Naive thymus-derived CD4-positive, alpha-beta T cell (primary cell): ENCODE results near the gene WFDC11. TPM values are rescaled to one million over a fixed set of nuclear protein-coding genes. Genes with fewer than 3 reads are reported as not detected.
"Not testable (repeated sequence)": the region's sequence is repeated elsewhere in the genome, so short reads cannot be mapped to it uniquely, and the experiment has no call there.

Experiments
- ATAC-seq: fragments of 150-1000 bp; cut with Tn5 transposase; 2 replicates; pipeline ENCODE4 v1.10.0; 2021; ENCODE audit warnings: mild to moderate bottlenecking, moderate library complexity
- CTCF ChIA-PET: fragments of 350-600 bp; sonication (Branson Sonifier 250); formaldehyde crosslinking; loops from one replicate; lab custom pipeline; 2021; ENCODE audit warnings: antibody characterized with exemption; lab: Charles Lee
- POLR2A ChIA-PET: fragments of 350-600 bp; sonication (Branson Sonifier 250); formaldehyde crosslinking; loops from one replicate; lab custom pipeline; 2021; ENCODE audit warnings: antibody characterized with exemption, inconsistent platforms; lab: Charles Lee
- DNase-seq, 9 donors: peaks; one replicate each; pipeline versions ENCODE4 v3.0.0 to v3.0.0-alpha.2; 2020 to 2022; ENCODE audit warnings: mixed read lengths in 1 of 9
- H3K27ac ChIP-seq: one replicate; pipeline ENCODE4 v1.7.0; 2013; ENCODE audit warnings: mild to moderate bottlenecking, low read depth, low read length, moderate library complexity
- H3K27me3 ChIP-seq, 2 donors: one replicate each; pipeline ENCODE4 v1.7.0; 2013; ENCODE audit warnings: low read length in 2 of 2, mild to moderate bottlenecking in 2 of 2, moderate library complexity in 2 of 2; ENCODE audit not compliant: control insufficient read depth in 2 of 2, insufficient read depth in 2 of 2
- H3K36me3 ChIP-seq, 3 experiments: 1 replicate in 2 of 3; 2 replicates in 1 of 3; pipeline ENCODE4 v1.7.0; 2013; ENCODE audit warnings: low read length in 3 of 3, mild to moderate bottlenecking in 3 of 3, moderate library complexity in 1 of 3; ENCODE audit not compliant: insufficient read depth in 3 of 3, control insufficient read depth in 2 of 3
- H3K4me1 ChIP-seq, 2 donors: one replicate each; pipeline ENCODE4 v1.7.0; 2013; ENCODE audit warnings: low read length in 2 of 2, mild to moderate bottlenecking in 2 of 2, moderate library complexity in 1 of 2; ENCODE audit not compliant: control insufficient read depth in 2 of 2, insufficient read depth in 2 of 2
- H3K4me3 ChIP-seq: 2 replicates; pipeline ENCODE4 v1.7.0; 2013; ENCODE audit warnings: mild to moderate bottlenecking, low read length
- H3K9me3 ChIP-seq, 3 experiments: 1 replicate in 2 of 3; 2 replicates in 1 of 3; pipeline ENCODE4 v1.7.0; 2013; ENCODE audit warnings: low read length in 3 of 3; ENCODE audit not compliant: control insufficient read depth in 2 of 3
- H3K27ac Mint-ChIP-seq, 9 donors: one replicate each; pipeline ENCODE4 v1.8.0; 2020 to 2022; ENCODE audit warnings: mixed read lengths in 9 of 9, mild to moderate bottlenecking in 8 of 9, moderate library complexity in 5 of 9, inconsistent platforms in 2 of 9
- H3K27me3 Mint-ChIP-seq, 5 donors: one replicate each; pipeline ENCODE4 v1.8.0; 2021 to 2022; ENCODE audit warnings: mixed read lengths in 5 of 5, mild to moderate bottlenecking in 1 of 5
- H3K36me3 Mint-ChIP-seq, 5 donors: one replicate each; pipeline ENCODE4 v1.8.0; 2020 to 2022; ENCODE audit warnings: mixed read lengths in 5 of 5, mild to moderate bottlenecking in 3 of 5, inconsistent platforms in 1 of 5
- H3K4me1 Mint-ChIP-seq, 7 donors: one replicate each; pipeline ENCODE4 v1.8.0; 2020 to 2022; ENCODE audit warnings: mixed read lengths in 7 of 7, mild to moderate bottlenecking in 3 of 7, inconsistent platforms in 1 of 7
- H3K4me3 Mint-ChIP-seq, 10 donors: one replicate each; pipeline ENCODE4 v1.8.0; 2020 to 2022; ENCODE audit warnings: mild to moderate bottlenecking in 10 of 10, mixed read lengths in 10 of 10, moderate library complexity in 6 of 10, inconsistent platforms in 2 of 10
- H3K9me3 Mint-ChIP-seq, 11 donors: one replicate each; pipeline ENCODE4 v1.8.0; 2020 to 2022; ENCODE audit warnings: mixed read lengths in 11 of 11, mild to moderate bottlenecking in 4 of 11, inconsistent platforms in 1 of 11, moderate library complexity in 1 of 11
- intact Hi-C, 2 donors: fragments of 100-400 bp; cut with micrococcal nuclease; formaldehyde crosslinking; loops; one replicate each; pipeline ENCODE4 v1.15.1; 2023
- polyA plus RNA-seq, 2 donors: library from polyadenylated mRNA; unstranded; fragments of 300-500 nt; fragmentation: Illumina TruSeq; gene quantifications; one replicate each; pipeline ENCODE4 v1.2.3, GENCODE V29; 2021
- total RNA-seq, 6 experiments: library from RNA in 5 of 6; stranded (reverse) in 5 of 6; gene quantifications; 1 replicate in 5 of 6; 2 replicates in 1 of 6; pipeline ENCODE4 v1.2.3 and lab custom pipeline; 2021 to 2026

WFDC11 gene
- not detected for total RNA-seq
- polyA plus RNA-seq = not detected
- total RNA-seq (lab: John Stamatoyannopoulos, UW) = not detected

DNA sequence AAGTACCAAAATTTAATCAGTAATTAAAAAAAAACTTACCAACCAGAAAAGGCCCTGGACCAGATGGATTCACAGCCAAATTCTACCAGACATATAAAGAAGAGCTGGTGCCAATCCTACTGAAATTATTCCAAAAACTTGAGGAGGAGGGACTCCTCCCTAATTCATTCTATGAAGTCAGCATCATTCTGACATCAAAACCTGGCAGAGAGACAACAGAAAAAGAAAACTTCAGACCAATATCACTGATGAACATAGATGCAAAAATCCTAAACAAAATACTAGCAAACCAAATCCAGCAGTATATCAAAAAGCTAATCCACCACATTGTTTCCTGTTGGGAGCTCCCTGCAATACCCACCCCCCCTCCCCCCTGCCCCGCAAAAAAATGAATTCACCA, at the start of gene WFDC11:
WFDC11 (minus strand) TSS at position 101 of the 400 bp plus-strand sequence. CDS start 19,639 bp downstream, outside the sequence.
- no peak within 1 kb of the TSS for H3K4me3 ChIP-seq
- H3K36me3 Mint-ChIP-seq = peaks cover 0 to 3% (median 0%) of the 10 kb centered on the region in 5 donors
- no peaks in the 10 kb centered on the region for H3K9me3 ChIP-seq
- ChIA-PET POLR2A (no interaction called here), CTCF (no interaction called here)
- H3K9me3 Mint-ChIP-seq = peaks cover 0 to 4% (median 0%) of the 10 kb centered on the region in 11 donors
- no peaks in the 10 kb centered on the region for H3K36me3 ChIP-seq
- H3K27ac ChIP-seq = no peak within 1 kb of the TSS
- peaks cover 20 to 45% (median 38%) of the 10 kb centered on the region in 5 donors for H3K27me3 Mint-ChIP-seq
- H3K27me3 ChIP-seq = no peaks in the 10 kb centered on the region
- H3K4me1 Mint-ChIP-seq = no peaks in the 10 kb centered on the region
- H3K27ac Mint-ChIP-seq = no peak within 1 kb of the TSS
- no peaks in the 10 kb centered on the region for H3K4me1 ChIP-seq
- DNase-seq (no peak), ATAC-seq (no peak)
- intact Hi-C loops = no loop called here
- no peak within 1 kb of the TSS for H3K4me3 Mint-ChIP-seq

DNA sequence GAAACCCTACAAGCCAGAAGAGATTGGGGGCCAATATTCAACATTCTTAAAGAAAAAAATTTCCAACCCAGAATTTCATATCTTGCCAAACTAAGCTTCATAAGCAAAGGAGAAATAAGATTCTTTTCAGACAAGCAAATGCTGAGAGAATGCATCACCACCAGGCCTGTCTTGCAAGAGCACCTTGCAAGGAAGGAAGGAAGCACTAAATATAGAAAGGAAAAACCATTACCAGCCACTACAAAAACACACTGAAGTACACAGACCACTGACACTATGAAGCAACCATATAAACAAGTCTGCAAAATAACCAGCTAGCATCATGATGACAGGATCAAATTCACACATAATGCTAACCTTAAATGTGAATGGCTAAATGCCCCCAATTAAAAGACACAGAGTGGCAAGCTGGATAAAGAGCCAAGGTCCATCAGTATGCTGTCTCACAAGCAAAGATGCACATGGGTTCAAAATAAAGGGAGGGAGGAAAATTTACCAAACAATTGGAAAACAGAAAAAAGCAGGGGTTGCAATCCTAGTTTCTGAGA, 46.2 kb upstream of the WFDC11 start:
- H3K4me1 Mint-ChIP-seq, CTCF ChIA-PET, H3K4me3 ChIP-seq, H3K4me1 ChIP-seq, intact Hi-C loops, H3K27me3 ChIP-seq, H3K27ac Mint-ChIP-seq, H3K36me3 Mint-ChIP-seq, DNase-seq, ATAC-seq, H3K9me3 ChIP-seq, H3K4me3 Mint-ChIP-seq, POLR2A ChIA-PET, H3K27ac ChIP-seq, H3K36me3 ChIP-seq: not testable (repeated sequence)
- Mint-ChIP-seq H3K27me3 (peaks cover 36 to 68% (median 56%) of the 10 kb centered on the region in 5 donors), H3K9me3 (peaks cover 0 to 18% (median 2%) of the 10 kb centered on the region in 11 donors)

DNA sequence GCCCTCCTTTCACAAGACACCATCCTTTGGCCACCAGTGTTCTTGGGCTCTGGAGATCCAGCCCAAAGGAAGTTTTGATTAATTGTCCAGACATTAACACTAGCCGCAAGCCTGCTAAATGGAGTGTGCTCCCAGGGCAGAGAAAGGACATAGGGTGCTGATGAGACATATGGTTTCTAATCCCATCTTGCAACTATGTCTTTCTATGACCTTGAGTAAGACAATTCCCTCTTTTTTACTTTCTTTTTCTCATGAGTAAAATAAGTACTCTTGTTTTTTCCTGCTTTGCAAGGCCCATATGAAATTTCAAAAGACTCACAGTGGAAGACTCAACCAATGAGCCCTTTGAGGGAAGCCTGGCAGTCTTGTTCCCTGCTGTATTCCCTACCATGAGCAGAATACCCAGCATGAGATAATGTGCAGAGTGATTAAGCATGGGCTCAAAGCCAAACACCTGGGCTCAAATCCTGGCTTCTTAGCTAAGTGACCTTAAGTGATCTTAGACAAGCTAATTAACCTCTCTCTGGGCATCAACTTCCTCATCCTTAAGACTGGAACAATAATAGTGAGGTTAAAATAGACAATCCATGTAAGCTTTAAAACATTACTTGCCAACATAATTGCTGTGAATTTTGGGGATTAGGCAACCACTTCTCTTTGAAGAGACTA, 35.1 kb upstream of the WFDC11 start, which contains the start of gene WFDC10B:
WFDC10B (minus strand) TSS at position 51 of the 669 bp plus-strand sequence. CDS start 19,027 bp downstream, outside the sequence.
- Histone ChIP-seq H3K9me3 (no peaks in the 10 kb centered on the region), H3K36me3 (no peaks in the 10 kb centered on the region), H3K4me1 (no peaks in the 10 kb centered on the region), H3K27ac (no peak within 1 kb of the TSS), H3K4me3 (no peak within 1 kb of the TSS), H3K27me3 (no peaks in the 10 kb centered on the region)
- peaks cover 0 to 5% (median 0%) of the 10 kb centered on the region in 11 donors for H3K9me3 Mint-ChIP-seq
- DNase-seq (no peak), ATAC-seq (no peak)
- ChIA-PET POLR2A (no interaction called here), CTCF (interaction anchor here (1.3 kb wide), 1 partner anchor 66 kb away, joined by 3 read pairs; no protein-coding TSS in a partner anchor)
- H3K27ac Mint-ChIP-seq = no peak within 1 kb of the TSS
- H3K4me3 Mint-ChIP-seq = no peak within 1 kb of the TSS
- H3K36me3 Mint-ChIP-seq = no peaks in the 10 kb centered on the region
- intact Hi-C loops = no loop called here
- no peaks in the 10 kb centered on the region for H3K4me1 Mint-ChIP-seq
- peaks cover 29 to 48% (median 41%) of the 10 kb centered on the region in 5 donors for H3K27me3 Mint-ChIP-seq

GRCh38 chr20:45701873-45702272, 31.8 kb upstream of the WFDC11 start, which contains the start of gene WFDC13:
Gene WFDC13 (plus strand): TSS chr20:45702038. CDS start chr20:45702124, 86 bp downstream.
- intact Hi-C loops = no loop called here
- H3K9me3 ChIP-seq = no peaks in the 10 kb centered on the region
- DNase-seq = no peak
- no peaks in the 10 kb centered on the region for H3K4me1 Mint-ChIP-seq
- ATAC-seq = no peak
- no peak within 1 kb of the TSS for H3K27ac ChIP-seq
- no peak within 1 kb of the TSS for H3K4me3 ChIP-seq
- H3K4me1 ChIP-seq = no peaks in the 10 kb centered on the region
- H3K36me3 ChIP-seq = no peaks in the 10 kb centered on the region
- ChIA-PET POLR2A (no interaction called here), CTCF (no interaction called here)
- H3K27me3 Mint-ChIP-seq = peaks cover 15 to 29% (median 23%) of the 10 kb centered on the region in 5 donors
- no peaks in the 10 kb centered on the region for H3K36me3 Mint-ChIP-seq
- no peak within 1 kb of the TSS for H3K27ac Mint-ChIP-seq
- H3K27me3 ChIP-seq = no peaks in the 10 kb centered on the region
- no peak within 1 kb of the TSS for H3K4me3 Mint-ChIP-seq
- H3K9me3 Mint-ChIP-seq = peaks cover 0 to 5% (median 0%) of the 10 kb centered on the region in 11 donors

DNA sequence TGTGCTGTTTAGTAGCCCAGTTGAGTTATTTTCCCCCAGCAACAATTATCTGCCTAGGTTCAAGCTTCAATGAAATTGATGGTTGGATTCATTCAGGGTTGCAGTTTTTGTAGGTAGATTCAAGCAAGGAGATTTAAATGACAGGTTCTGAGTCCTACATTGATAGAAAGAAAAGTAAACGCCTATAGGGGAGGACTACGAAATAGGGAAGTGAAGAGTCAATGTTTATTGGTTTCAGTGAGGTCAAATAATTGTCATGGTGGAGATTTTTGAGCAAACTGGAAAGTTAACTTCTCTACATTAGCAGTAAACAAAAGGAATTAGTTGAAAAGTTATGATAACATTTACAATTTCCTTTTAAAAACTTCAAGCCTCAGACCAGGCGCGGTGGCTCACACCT, 31.1 kb upstream of the WFDC11 start:
- Histone ChIP-seq H3K27me3 (no peaks in the 10 kb centered on the region), H3K36me3 (no peaks in the 10 kb centered on the region), H3K9me3 (no peaks in the 10 kb centered on the region), H3K27ac (no peak overlapping the region), H3K4me1 (no peaks in the 10 kb centered on the region), H3K4me3 (no peak overlapping the region)
- H3K4me1 Mint-ChIP-seq = no peaks in the 10 kb centered on the region
- H3K27me3 Mint-ChIP-seq = peaks cover 16 to 30% (median 27%) of the 10 kb centered on the region in 5 donors
- ATAC-seq = no peak
- POLR2A ChIA-PET = no interaction called here
- no peak for DNase-seq
- intact Hi-C loops = no loop called here
- no peak overlapping the region for H3K27ac Mint-ChIP-seq
- no peaks in the 10 kb centered on the region for H3K36me3 Mint-ChIP-seq
- CTCF ChIA-PET = no interaction called here
- peaks cover 0 to 5% (median 0%) of the 10 kb centered on the region in 11 donors for H3K9me3 Mint-ChIP-seq
- no peak overlapping the region for H3K4me3 Mint-ChIP-seq

- ChIA-PET CTCF (no interaction called here), POLR2A (no interaction called here)
- H3K4me1 Mint-ChIP-seq = no peaks in the 10 kb centered on the region
- H3K27me3 Mint-ChIP-seq = peaks cover 13 to 46% (median 37%) of the 10 kb centered on the region in 5 donors
- H3K27ac Mint-ChIP-seq = no peak overlapping the region
- Histone ChIP-seq H3K36me3 (no peaks in the 10 kb centered on the region), H3K27me3 (no peaks in the 10 kb centered on the region), H3K4me1 (no peaks in the 10 kb centered on the region), H3K27ac (no peak overlapping the region), H3K9me3 (no peaks in the 10 kb centered on the region), H3K4me3 (no peak overlapping the region)
- peaks cover 0 to 8% (median 0%) of the 10 kb centered on the region in 5 donors for H3K36me3 Mint-ChIP-seq
- no peak overlapping the region for H3K4me3 Mint-ChIP-seq
- intact Hi-C loops = no loop called here
- DNase-seq (no peak), ATAC-seq (no peak)
- H3K9me3 Mint-ChIP-seq = peaks cover 0 to 9% (median 5%) of the 10 kb centered on the region in 11 donors
Measured at GRCh38 chr20:45695496-45695895, 25.5 kb upstream of the WFDC11 start.
